HFFc6 (cell line): ENCODE measurements around the gene R3HDM4. TPM values are rescaled to one million over a fixed set of nuclear protein-coding genes. Genes with fewer than 3 reads are reported as not detected.
A peak's percentile ranks its signal among the peaks of the same experiment; 100 is the strongest.
"Not testable (repeated sequence)": the region's sequence is repeated elsewhere in the genome, so short reads cannot be mapped to it uniquely, and the experiment has no call there.

Experiments
- DNase-seq: peaks from one replicate; pipeline ENCODE4 v3.0.0-alpha.2; 2018
- H3K27ac Mint-ChIP-seq: 2 replicates; pipeline ENCODE4 v1.8.0; 2020; ENCODE audit warnings: mild to moderate bottlenecking, mixed read lengths
- H3K27me3 Mint-ChIP-seq: 2 replicates; pipeline ENCODE4 v1.8.0; 2021; ENCODE audit warnings: mild to moderate bottlenecking, moderate library complexity, mixed read lengths; ENCODE audit not compliant: insufficient read depth
- H3K36me3 Mint-ChIP-seq: 2 replicates; pipeline ENCODE4 v1.8.0; 2021; ENCODE audit warnings: low read depth, mixed read lengths
- H3K4me1 Mint-ChIP-seq: 2 replicates; pipeline ENCODE4 v1.8.0; 2020; ENCODE audit warnings: low read depth, mixed read lengths
- H3K4me3 Mint-ChIP-seq: 2 replicates; pipeline ENCODE4 v1.8.0; 2020; ENCODE audit warnings: mild to moderate bottlenecking, moderate library complexity, mixed read lengths
- H3K9me3 Mint-ChIP-seq: 2 replicates; pipeline ENCODE4 v1.8.0; 2020; ENCODE audit warnings: mild to moderate bottlenecking, mixed read lengths
- total RNA-seq, 6 experiments: library from RNA; stranded (reverse); fragmentation: NEBNext Ultra II Directional; extraction: Animal tissue kit (Norgen Biotek cat#: 25700); gene quantifications; 2 replicates in 1 of 6; 3 replicates in 5 of 6; pipeline ENCODE4 v1.2.3, GENCODE V29; 2021
- TF ChIP-seq, protein P1 (sequence below): fragments of 200-600 bp; sonication (generic); IDR thresholded peaks from 2 replicates; pipeline ENCODE4 v1.5.0; 2021; ENCODE audit warnings: antibody characterized with exemption, mild to moderate bottlenecking

Gene R3HDM4
- total RNA-seq, 6 experiments from 2014 or later: 41.9 to 53.4 (median 45.9) TPM

GRCh38 chr19:850221-850978 lies 62.6 kb downstream of the R3HDM4 start:
- peaks cover 12% of the 10 kb centered on the region for H3K27me3 Mint-ChIP-seq
- peak overlapping the region; percentile 54 for H3K27ac Mint-ChIP-seq
- H3K9me3 Mint-ChIP-seq: no peaks in the 10 kb centered on the region
- no peak overlapping the region for H3K4me3 Mint-ChIP-seq
- H3K4me1 Mint-ChIP-seq: no peaks in the 10 kb centered on the region
- TF ChIP-seq, protein P1, sequence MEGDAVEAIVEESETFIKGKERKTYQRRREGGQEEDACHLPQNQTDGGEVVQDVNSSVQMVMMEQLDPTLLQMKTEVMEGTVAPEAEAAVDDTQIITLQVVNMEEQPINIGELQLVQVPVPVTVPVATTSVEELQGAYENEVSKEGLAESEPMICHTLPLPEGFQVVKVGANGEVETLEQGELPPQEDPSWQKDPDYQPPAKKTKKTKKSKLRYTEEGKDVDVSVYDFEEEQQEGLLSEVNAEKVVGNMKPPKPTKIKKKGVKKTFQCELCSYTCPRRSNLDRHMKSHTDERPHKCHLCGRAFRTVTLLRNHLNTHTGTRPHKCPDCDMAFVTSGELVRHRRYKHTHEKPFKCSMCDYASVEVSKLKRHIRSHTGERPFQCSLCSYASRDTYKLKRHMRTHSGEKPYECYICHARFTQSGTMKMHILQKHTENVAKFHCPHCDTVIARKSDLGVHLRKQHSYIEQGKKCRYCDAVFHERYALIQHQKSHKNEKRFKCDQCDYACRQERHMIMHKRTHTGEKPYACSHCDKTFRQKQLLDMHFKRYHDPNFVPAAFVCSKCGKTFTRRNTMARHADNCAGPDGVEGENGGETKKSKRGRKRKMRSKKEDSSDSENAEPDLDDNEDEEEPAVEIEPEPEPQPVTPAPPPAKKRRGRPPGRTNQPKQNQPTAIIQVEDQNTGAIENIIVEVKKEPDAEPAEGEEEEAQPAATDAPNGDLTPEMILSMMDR: no peak
- no peaks in the 10 kb centered on the region for H3K36me3 Mint-ChIP-seq
- peak; percentile 68 for DNase-seq

GRCh38 chr19:849195-849594 lies 63.8 kb downstream of the R3HDM4 start:
- not testable (repeated sequence) for H3K36me3 Mint-ChIP-seq, H3K4me1 Mint-ChIP-seq, H3K27ac Mint-ChIP-seq, H3K9me3 Mint-ChIP-seq, DNase-seq, H3K4me3 Mint-ChIP-seq
- H3K27me3 Mint-ChIP-seq: peaks cover 20% of the 10 kb centered on the region

- no peaks in the 10 kb centered on the region for H3K4me1 Mint-ChIP-seq
- no peak overlapping the region for H3K4me3 Mint-ChIP-seq
- H3K9me3 Mint-ChIP-seq: no peaks in the 10 kb centered on the region
- no peaks in the 10 kb centered on the region for H3K36me3 Mint-ChIP-seq
- TF ChIP-seq, protein P1: no peak
- H3K27me3 Mint-ChIP-seq: peaks cover 20% of the 10 kb centered on the region
- H3K27ac Mint-ChIP-seq: no peak overlapping the region
- DNase-seq: no peak
Observed at GRCh38 chr19:848386-848921, 64.6 kb downstream of the R3HDM4 start.

Other genes with a start within 250 kb of the R3HDM4 start
- 100 to 1,000 TPM in 3 of 6 experiments, 10 to 100 TPM in 3; 97.1 to 123 (median 101) TPM for gene FSTL3, start 236.8 kb downstream of the R3HDM4 start, total RNA-seq
- not detected for gene PRSS57, start 217.8 kb downstream of the R3HDM4 start, total RNA-seq
- under 1 TPM in 2 of 6 experiments, not detected in 4; 0.14 to 0.15 TPM for gene PALM, start 204.3 kb downstream of the R3HDM4 start, total RNA-seq
- gene MISP, start 162.1 kb downstream of the R3HDM4 start, total RNA-seq: under 1 TPM in 2 of 6 experiments, not detected in 4; 0.05 to 0.07 TPM
- 100 to 1,000 TPM; 307 to 421 (median 380) TPM for gene PTBP1, start 115.8 kb downstream of the R3HDM4 start, total RNA-seq
- gene PLPPR3, start 91.3 kb downstream of the R3HDM4 start, total RNA-seq: under 1 TPM in 1 of 6 experiments, not detected in 5; 0.09 TPM
- not detected for gene AZU1, start 85.4 kb downstream of the R3HDM4 start, total RNA-seq
- gene PRTN3, start 72.2 kb downstream of the R3HDM4 start, total RNA-seq: not detected
- under 1 TPM in 1 of 6 experiments, not detected in 5; 0.21 TPM for gene ELANE, start 60.9 kb downstream of the R3HDM4 start, total RNA-seq
- 1 to 10 TPM in 3 of 6 experiments, under 1 TPM in 3; 0.84 to 1.7 (median 0.98) TPM for gene CFD, start 53.6 kb downstream of the R3HDM4 start, total RNA-seq
- gene MED16, start 20.0 kb downstream of the R3HDM4 start, total RNA-seq: 10 to 100 TPM; 58.1 to 91.0 (median 70.9) TPM
- gene RNU6-9, start 19.7 kb downstream of the R3HDM4 start, total RNA-seq: not detected
- not detected for gene KISS1R, start 4.1 kb upstream of the R3HDM4 start, total RNA-seq
- 10 to 100 TPM; 35.1 to 44.2 (median 38.4) TPM for gene ARID3A, start 12.8 kb upstream of the R3HDM4 start, total RNA-seq
- gene WDR18, start 71.1 kb upstream of the R3HDM4 start, total RNA-seq: 10 to 100 TPM; 47.5 to 55.8 (median 51.3) TPM
- gene GRIN3B, start 87.2 kb upstream of the R3HDM4 start, total RNA-seq: under 1 TPM; 0.34 to 0.66 (median 0.41) TPM
- 100 to 1,000 TPM; 127 to 164 (median 149) TPM for gene TMEM259, start 107.9 kb upstream of the R3HDM4 start, total RNA-seq
- gene RNU6-2, start 108.3 kb upstream of the R3HDM4 start, total RNA-seq: not detected
- 100 to 1,000 TPM; 483 to 579 (median 507) TPM for gene CNN2, start 113.4 kb upstream of the R3HDM4 start, total RNA-seq
- 1 to 10 TPM; 4.6 to 8.1 (median 6.6) TPM for gene ABCA7, start 126.9 kb upstream of the R3HDM4 start, total RNA-seq
- under 1 TPM; 0.28 to 0.74 (median 0.60) TPM for gene ARHGAP45, start 153.9 kb upstream of the R3HDM4 start, total RNA-seq
- 100 to 1,000 TPM; 224 to 289 (median 250) TPM for gene POLR2E, start 182.2 kb upstream of the R3HDM4 start, total RNA-seq
- gene GPX4, start 190.8 kb upstream of the R3HDM4 start, total RNA-seq: 100 to 1,000 TPM; 193 to 237 (median 223) TPM